Measurements from ENCODE around the gene DNAJC11.
"Not testable (repeated sequence)": the region's sequence is repeated elsewhere in the genome, so short reads cannot be mapped to it uniquely, and the experiment has no call there.

DNAJC11 gene

DNA sequence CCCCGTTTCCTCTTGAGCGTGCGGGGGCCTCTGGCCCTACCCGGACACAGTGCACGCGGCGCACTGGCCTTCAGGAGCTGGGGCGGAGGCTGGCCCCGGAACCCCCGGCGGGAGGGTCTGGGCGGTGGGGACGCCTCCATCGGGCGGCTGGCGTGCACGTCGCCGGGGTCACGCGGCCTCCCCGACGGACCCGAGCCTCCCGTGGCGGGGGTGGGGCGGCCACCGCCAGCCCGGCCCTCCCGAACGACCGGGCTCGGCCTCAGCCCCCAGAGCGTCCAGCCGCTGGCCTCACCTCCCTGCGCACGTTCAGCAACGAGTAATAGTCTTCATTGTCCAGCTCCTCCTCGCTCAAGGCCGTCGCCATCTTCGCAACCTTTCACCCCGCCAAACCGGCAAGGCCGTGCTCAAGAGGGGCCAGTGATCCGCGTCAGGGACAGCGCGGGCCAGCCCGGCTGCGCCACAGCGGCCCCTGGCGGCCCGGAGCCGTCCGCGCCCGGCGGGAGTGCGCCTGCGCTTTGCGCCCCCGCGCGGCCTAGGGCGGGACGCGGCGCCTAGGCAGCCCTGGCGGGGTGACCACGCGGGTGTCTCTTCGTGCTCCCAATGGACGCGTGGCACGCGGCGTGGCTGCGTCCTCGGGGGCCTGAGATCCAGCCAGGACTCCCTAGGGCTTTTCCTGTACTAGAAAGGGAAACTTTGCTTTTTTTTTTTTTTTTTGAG, at the start of gene DNAJC11:
DNAJC11 (minus strand) TSS at position 380 of the 717 bp plus-strand sequence; CDS start at position 364, 16 bp downstream.
- Histone ChIP-seq H3K4me3 (ENCODE audit: low read depth, low read length) (peak within 1 kb of the TSS; percentile 98), H3K27ac (peak within 1 kb of the TSS; percentile 86), H3K27me3 (replicated peaks) (no peaks in the 10 kb centered on the region), H3K36me3 (replicated peaks) (no peaks in the 10 kb centered on the region)
- DNase-seq: peak; percentile 81
- in situ Hi-C loops (cut with HindIII; ENCODE audit: low pct_ligation_motif_present, low sequenced_read_pairs): loop anchor here (25.0 kb wide), 2 partner anchors 186 to 511 kb away; no protein-coding TSS in a partner anchor
- TF ChIP-seq, protein P1, sequence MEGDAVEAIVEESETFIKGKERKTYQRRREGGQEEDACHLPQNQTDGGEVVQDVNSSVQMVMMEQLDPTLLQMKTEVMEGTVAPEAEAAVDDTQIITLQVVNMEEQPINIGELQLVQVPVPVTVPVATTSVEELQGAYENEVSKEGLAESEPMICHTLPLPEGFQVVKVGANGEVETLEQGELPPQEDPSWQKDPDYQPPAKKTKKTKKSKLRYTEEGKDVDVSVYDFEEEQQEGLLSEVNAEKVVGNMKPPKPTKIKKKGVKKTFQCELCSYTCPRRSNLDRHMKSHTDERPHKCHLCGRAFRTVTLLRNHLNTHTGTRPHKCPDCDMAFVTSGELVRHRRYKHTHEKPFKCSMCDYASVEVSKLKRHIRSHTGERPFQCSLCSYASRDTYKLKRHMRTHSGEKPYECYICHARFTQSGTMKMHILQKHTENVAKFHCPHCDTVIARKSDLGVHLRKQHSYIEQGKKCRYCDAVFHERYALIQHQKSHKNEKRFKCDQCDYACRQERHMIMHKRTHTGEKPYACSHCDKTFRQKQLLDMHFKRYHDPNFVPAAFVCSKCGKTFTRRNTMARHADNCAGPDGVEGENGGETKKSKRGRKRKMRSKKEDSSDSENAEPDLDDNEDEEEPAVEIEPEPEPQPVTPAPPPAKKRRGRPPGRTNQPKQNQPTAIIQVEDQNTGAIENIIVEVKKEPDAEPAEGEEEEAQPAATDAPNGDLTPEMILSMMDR (IDR thresholded peaks at IDR 0.05; ENCODE audit: low read depth, low read length, missing control alignments): peak; percentile 57

- TF ChIP-seq, protein P1 (IDR thresholded peaks at IDR 0.05; ENCODE audit: low read depth, low read length, missing control alignments): no peak
These were observed 48.9 kb upstream of the DNAJC11 start for GRCh38 chr1:6750490-6750889.

GRCh38 chr1:6747674-6748073, 46.1 kb upstream of the DNAJC11 start:
- Histone ChIP-seq H3K27ac (no peak overlapping the region), H3K27me3 (replicated peaks) (peaks cover 11% of the 10 kb centered on the region), H3K36me3 (replicated peaks) (no peaks in the 10 kb centered on the region), H3K4me3 (ENCODE audit: low read depth, low read length) (no peak overlapping the region)
- no peak for DNase-seq
- TF ChIP-seq, protein P1 (IDR thresholded peaks at IDR 0.05; ENCODE audit: low read depth, low read length, missing control alignments): no peak
- in situ Hi-C loops (cut with HindIII; ENCODE audit: low pct_ligation_motif_present, low sequenced_read_pairs): no loop called here

More at GRCh38 chr1:6750490-6750889, 48.9 kb upstream of the DNAJC11 start:
- no peak for DNase-seq
- no peak overlapping the region for H3K4me3 ChIP-seq (ENCODE audit: low read depth, low read length)
- H3K36me3 ChIP-seq (replicated peaks): no peaks in the 10 kb centered on the region
- peaks cover 11% of the 10 kb centered on the region for H3K27me3 ChIP-seq (replicated peaks)
- in situ Hi-C loops (cut with HindIII; ENCODE audit: low pct_ligation_motif_present, low sequenced_read_pairs): no loop called here
- H3K27ac ChIP-seq: no peak overlapping the region

- Histone ChIP-seq H3K36me3 (replicated peaks) (no peaks in the 10 kb centered on the region), H3K27me3 (replicated peaks) (peaks cover 11% of the 10 kb centered on the region), H3K4me3 (ENCODE audit: low read depth, low read length) (no peak overlapping the region), H3K27ac (no peak overlapping the region)
- no peak for DNase-seq
- in situ Hi-C loops (cut with HindIII; ENCODE audit: low pct_ligation_motif_present, low sequenced_read_pairs): no loop called here
- TF ChIP-seq, protein P1 (IDR thresholded peaks at IDR 0.05; ENCODE audit: low read depth, low read length, missing control alignments): no peak
These were observed 43.5 kb upstream of the DNAJC11 start for GRCh38 chr1:6745073-6745472.

DNA sequence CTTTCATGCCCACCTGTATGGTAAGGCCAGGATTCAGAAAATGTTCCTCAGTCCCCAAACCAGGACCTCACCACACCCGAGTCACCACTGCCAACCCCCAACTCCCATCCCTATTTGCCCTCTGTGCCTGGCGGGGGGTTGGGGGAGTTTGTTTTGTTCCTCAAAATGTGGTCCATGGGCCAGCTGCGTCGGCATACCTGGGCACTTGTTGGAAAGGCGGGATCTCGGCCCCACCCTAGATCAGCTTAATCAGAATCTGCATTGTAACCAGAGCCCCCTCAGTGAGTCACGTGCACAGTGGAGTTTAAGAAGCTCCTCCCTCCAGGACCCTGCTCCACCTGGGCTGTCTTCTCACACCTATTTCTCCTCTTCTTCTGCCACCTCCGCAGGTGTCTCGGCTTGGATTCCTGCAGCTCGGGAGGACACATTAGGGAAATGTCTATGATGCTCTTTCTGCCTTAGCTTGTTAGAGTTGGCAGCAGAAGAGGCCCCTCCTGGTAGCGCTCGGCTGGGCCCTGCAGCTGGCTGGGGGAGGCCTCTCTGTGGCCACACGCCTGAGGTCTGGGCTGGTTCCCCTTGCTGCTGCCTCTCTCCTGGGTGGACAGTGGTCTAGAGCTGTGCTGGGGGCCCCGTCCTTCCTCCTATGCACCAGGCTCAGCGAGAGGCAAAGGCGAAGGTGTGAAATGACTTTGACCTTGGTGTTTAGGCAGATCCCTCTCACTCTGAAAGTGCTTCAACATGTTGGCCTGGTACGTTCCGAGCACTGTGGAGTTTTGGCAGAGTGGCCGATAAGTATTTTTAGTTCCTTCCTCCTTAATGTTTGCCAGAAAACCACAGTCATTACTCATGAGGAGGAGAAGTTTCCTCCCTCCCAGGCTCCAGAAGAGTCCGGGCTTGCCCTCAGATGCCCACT, 41.8 kb upstream of the DNAJC11 start:
- Histone ChIP-seq H3K27me3 (replicated peaks) (peaks cover 8% of the 10 kb centered on the region), H3K4me3 (ENCODE audit: low read depth, low read length) (no peak overlapping the region), H3K27ac (no peak overlapping the region), H3K36me3 (replicated peaks) (no peaks in the 10 kb centered on the region)
- TF ChIP-seq, protein P1 (IDR thresholded peaks at IDR 0.05; ENCODE audit: low read depth, low read length, missing control alignments): no peak
- peak; percentile 54 for DNase-seq
- in situ Hi-C loops (cut with HindIII; ENCODE audit: low pct_ligation_motif_present, low sequenced_read_pairs): no loop called here

GRCh38 chr1:6742676-6743188, 41.1 kb upstream of the DNAJC11 start:
- DNase-seq; in situ Hi-C loops (cut with HindIII; ENCODE audit: low pct_ligation_motif_present, low sequenced_read_pairs); H3K4me3 ChIP-seq (ENCODE audit: low read depth, low read length); H3K27ac ChIP-seq; H3K36me3 ChIP-seq (replicated peaks); H3K27me3 ChIP-seq (replicated peaks): not testable (repeated sequence)

Measured in brain microvascular endothelial cell (primary cell).